Measurements from ENCODE around the gene SREBF1.

The SREBF1 gene

GRCh38 chr17:17770632-17771044 is 66.1 kb downstream of the SREBF1 start:
- in situ Hi-C loops (cut with MboI; ENCODE audit: low pct_unique_long_range_greater_than_20kb, low sequenced_read_pairs): no loop called here
- no peak for DNase-seq

- in situ Hi-C loops (cut with MboI; ENCODE audit: low pct_unique_long_range_greater_than_20kb, low sequenced_read_pairs): no loop called here
- no peak for DNase-seq
Observed at GRCh38 chr17:17769869-17770631, 66.7 kb downstream of the SREBF1 start.

GRCh38 chr17:17768424-17769088 is 68.2 kb downstream of the SREBF1 start:
- no peak for DNase-seq
- in situ Hi-C loops (cut with MboI; ENCODE audit: low pct_unique_long_range_greater_than_20kb, low sequenced_read_pairs): no loop called here

GRCh38 chr17:17767887-17768418 is 68.8 kb downstream of the SREBF1 start:
- in situ Hi-C loops (cut with MboI; ENCODE audit: low pct_unique_long_range_greater_than_20kb, low sequenced_read_pairs): no loop called here
- no peak for DNase-seq

- DNase-seq: no peak
- in situ Hi-C loops (cut with MboI; ENCODE audit: low pct_unique_long_range_greater_than_20kb, low sequenced_read_pairs): no loop called here
Observed at GRCh38 chr17:17767154-17767869, 69.5 kb downstream of the SREBF1 start.

- DNase-seq: no peak
- in situ Hi-C loops (cut with MboI; ENCODE audit: low pct_unique_long_range_greater_than_20kb, low sequenced_read_pairs): no loop called here
Observed at GRCh38 chr17:17766744-17767120, 70.1 kb downstream of the SREBF1 start.

GRCh38 chr17:17766077-17766743 is 70.6 kb downstream of the SREBF1 start:
- in situ Hi-C loops (cut with MboI; ENCODE audit: low pct_unique_long_range_greater_than_20kb, low sequenced_read_pairs): no loop called here
- peak; percentile 22 for DNase-seq

- no peak for DNase-seq
- in situ Hi-C loops (cut with MboI; ENCODE audit: low pct_unique_long_range_greater_than_20kb, low sequenced_read_pairs): no loop called here
Observed at GRCh38 chr17:17765359-17766076, 71.3 kb downstream of the SREBF1 start.

GRCh38 chr17:17763734-17764133 is 73.1 kb downstream of the SREBF1 start:
- in situ Hi-C loops (cut with MboI; ENCODE audit: low pct_unique_long_range_greater_than_20kb, low sequenced_read_pairs): no loop called here
- no peak for DNase-seq

- in situ Hi-C loops (cut with MboI; ENCODE audit: low pct_unique_long_range_greater_than_20kb, low sequenced_read_pairs): no loop called here
- no peak for DNase-seq
Observed at GRCh38 chr17:17763136-17763535, 73.7 kb downstream of the SREBF1 start.

GRCh38 chr17:17762744-17763105 is 74.1 kb downstream of the SREBF1 start:
- no peak for DNase-seq
- in situ Hi-C loops (cut with MboI; ENCODE audit: low pct_unique_long_range_greater_than_20kb, low sequenced_read_pairs): no loop called here
